Pancreas (tissue), 10 donors: ENCODE measurements around the gene DSCAML1. TPM values are rescaled to one million over a fixed set of nuclear protein-coding genes. Genes with fewer than 3 reads are reported as not detected.

ENCODE experiments used
- ATAC-seq, 4 donors: fragments of 200-7000 bp; cut with Tn5 transposase; one replicate each; pipeline versions ENCODE4 v1.8.0 to v1.9.1; 2020; ENCODE audit warnings: mild to moderate bottlenecking in 4 of 4, moderate library complexity in 4 of 4
- DNase-seq, 6 donors: peaks; one replicate each; pipeline ENCODE4 v3.0.0-alpha.2; 2020
- FAIRE-seq: peaks from 2 replicates; lab custom pipeline; 2012; peaks lifted over from hg19 to GRCh38; lab: Jason Lieb, UNC
- H3K27ac ChIP-seq, 4 donors: fragments of 200-600 bp; sonication (generic); 1 replicate in 3 of 4; 2 replicates in 1 of 4; pipeline versions ENCODE4 v1.5.0 to v1.8.0; 2020
- H3K27me3 ChIP-seq, 4 donors: fragments of 200-600 bp; one replicate each; pipeline ENCODE4 v1.8.0; 2021
- H3K36me3 ChIP-seq, 3 donors: fragments of 200-600 bp; sonication (generic) in 1 of 3; one replicate each; pipeline versions ENCODE4 v1.5.0 to v1.8.0; 2020 to 2021
- H3K4me1 ChIP-seq, 3 donors: fragments of 200-600 bp; one replicate each; pipeline ENCODE4 v1.8.0; 2021
- H3K4me3 ChIP-seq, 4 donors: fragments of 200-600 bp; sonication (generic) in 2 of 4; one replicate each; pipeline versions ENCODE4 v1.5.0 to v1.8.0; 2020 to 2021
- H3K9me3 ChIP-seq, 4 donors: fragments of 200-600 bp; one replicate each; pipeline ENCODE4 v1.8.0; 2021
- WGBS, 2 donors: extraction: QIAGEN DNeasy Blood & Tissue Kit; methylation state at CpG; one replicate each; pipeline ENCODE4 v1.1.7; 2013; 5-methylcytosine and 5-hydroxymethylcytosine counted together
- intact Hi-C, 3 donors: fragments of 100-400 bp; cut with DNase I; formaldehyde crosslinking; loops; one replicate each; pipeline versions ENCODE4 v1.11.1 to v1.14.2; 2022
- polyA plus RNA-seq, 2 donors: library from polyadenylated mRNA; stranded (reverse); fragments of 200-250 nt; gene quantifications; one replicate each; pipeline ENCODE4 v1.2.3, GENCODE V29; 2013
- total RNA-seq, 6 donors: library from RNA; stranded (reverse); fragmentation: NEBNext Ultra II Directional in 4 of 6; extraction: Animal tissue kit (Norgen Biotek cat#: 25700) in 4 of 6; gene quantifications; one replicate each; pipeline versions ENCODE4 v1.2.1 to v1.2.4, GENCODE V29; 2021 to 2023
- TF ChIP-seq, protein P1 (sequence below), 4 donors: fragments of 200-600 bp; sonication (generic) in 3 of 4; IDR thresholded peaks; one replicate each; pipeline versions ENCODE4 v1.5.0 to v1.8.0; 2021; ENCODE audit warnings: antibody characterized with exemption in 4 of 4
- donor health status: healthy with polysubstance abuse.
- donor health status: DM: no; HTN: no; CAD: no; lungs with moderate emphysema.
- donor health status: DM: no; HTN: no; CAD: no.
- donor health status: control.
- donor health status: control.
- donor health status: Bipolar disorder and iron deficiency.
- donor health status: DM: yes; HTN: yes; CAD: no.
- donor health status: DM: no; HTN: no; CAD: no.
- donor health status: DM: no; HTN: no; CAD: no.
- donor health status: DM: yes; HTN: yes; CAD: no.

Gene DSCAML1
- total and polyA plus RNA-seq, 8 donors, result 0.69 to 2.7 (median 1.8) TPM

DNA sequence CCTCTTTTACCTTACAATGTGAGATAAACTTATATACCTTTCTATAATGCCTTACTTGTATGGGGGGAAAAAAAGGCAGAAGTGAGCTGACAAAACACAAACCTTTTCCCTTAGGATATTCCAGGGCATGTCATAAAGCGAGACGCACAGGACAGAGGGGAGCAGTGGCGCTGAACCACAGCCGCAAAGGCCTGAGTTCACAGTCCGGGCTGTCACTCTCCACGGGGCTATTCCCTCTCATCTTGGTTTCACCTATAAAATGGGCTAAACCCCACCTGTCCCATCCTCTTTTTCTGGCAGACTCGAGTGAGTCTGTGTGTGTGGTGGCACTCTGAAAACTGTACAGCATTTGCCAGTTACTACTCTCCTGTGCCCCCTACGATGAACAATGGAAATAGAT is 41.9 kb upstream of the DSCAML1 start:
- TF ChIP-seq, protein P1, sequence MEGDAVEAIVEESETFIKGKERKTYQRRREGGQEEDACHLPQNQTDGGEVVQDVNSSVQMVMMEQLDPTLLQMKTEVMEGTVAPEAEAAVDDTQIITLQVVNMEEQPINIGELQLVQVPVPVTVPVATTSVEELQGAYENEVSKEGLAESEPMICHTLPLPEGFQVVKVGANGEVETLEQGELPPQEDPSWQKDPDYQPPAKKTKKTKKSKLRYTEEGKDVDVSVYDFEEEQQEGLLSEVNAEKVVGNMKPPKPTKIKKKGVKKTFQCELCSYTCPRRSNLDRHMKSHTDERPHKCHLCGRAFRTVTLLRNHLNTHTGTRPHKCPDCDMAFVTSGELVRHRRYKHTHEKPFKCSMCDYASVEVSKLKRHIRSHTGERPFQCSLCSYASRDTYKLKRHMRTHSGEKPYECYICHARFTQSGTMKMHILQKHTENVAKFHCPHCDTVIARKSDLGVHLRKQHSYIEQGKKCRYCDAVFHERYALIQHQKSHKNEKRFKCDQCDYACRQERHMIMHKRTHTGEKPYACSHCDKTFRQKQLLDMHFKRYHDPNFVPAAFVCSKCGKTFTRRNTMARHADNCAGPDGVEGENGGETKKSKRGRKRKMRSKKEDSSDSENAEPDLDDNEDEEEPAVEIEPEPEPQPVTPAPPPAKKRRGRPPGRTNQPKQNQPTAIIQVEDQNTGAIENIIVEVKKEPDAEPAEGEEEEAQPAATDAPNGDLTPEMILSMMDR (IDR thresholded peaks at IDR 0.05), result no peak
- Histone ChIP-seq H3K4me3 (no peak overlapping the region), H3K9me3 (no peaks in the 10 kb centered on the region), H3K36me3 (no peaks in the 10 kb centered on the region), H3K27me3 (no peaks in the 10 kb centered on the region), H3K4me1 (peaks cover 2 to 5% (median 5%) of the 10 kb centered on the region in 3 donors), H3K27ac (no peak overlapping the region)
- intact Hi-C loops, result loop anchor here in 1 of 3 donors (5.0 kb wide), 1 partner anchor 103 kb away; no protein-coding TSS in a partner anchor
- DNase-seq (peak in 1 of 6 donors; percentile 12), ATAC-seq (no peak), FAIRE-seq (no peak)
- 71% methylated on average over 8 of the region's 8 CpGs for WGBS, 2 donors

- 70 to 77% methylated on average over 8 of the region's 8 CpGs for WGBS, 2 donors
- no peak for FAIRE-seq
- peak in 2 of 6 donors; percentile 15 to 29 for DNase-seq
- Histone ChIP-seq H3K4me1 (peaks cover 6 to 10% (median 7%) of the 10 kb centered on the region in 3 donors), H3K9me3 (no peaks in the 10 kb centered on the region), H3K27me3 (no peaks in the 10 kb centered on the region), H3K36me3 (no peaks in the 10 kb centered on the region), H3K4me3 (no peak overlapping the region), H3K27ac (no peak overlapping the region)
- ATAC-seq, result no peak
- intact Hi-C loops, result loop anchor here in 1 of 3 donors (5.0 kb wide), 1 partner anchor 105 kb away; no protein-coding TSS in a partner anchor
- TF ChIP-seq, protein P1 (IDR thresholded peaks at IDR 0.05), result no peak
Observed at GRCh38 chr11:117837791-117838190, 40.8 kb upstream of the DSCAML1 start.

DNA sequence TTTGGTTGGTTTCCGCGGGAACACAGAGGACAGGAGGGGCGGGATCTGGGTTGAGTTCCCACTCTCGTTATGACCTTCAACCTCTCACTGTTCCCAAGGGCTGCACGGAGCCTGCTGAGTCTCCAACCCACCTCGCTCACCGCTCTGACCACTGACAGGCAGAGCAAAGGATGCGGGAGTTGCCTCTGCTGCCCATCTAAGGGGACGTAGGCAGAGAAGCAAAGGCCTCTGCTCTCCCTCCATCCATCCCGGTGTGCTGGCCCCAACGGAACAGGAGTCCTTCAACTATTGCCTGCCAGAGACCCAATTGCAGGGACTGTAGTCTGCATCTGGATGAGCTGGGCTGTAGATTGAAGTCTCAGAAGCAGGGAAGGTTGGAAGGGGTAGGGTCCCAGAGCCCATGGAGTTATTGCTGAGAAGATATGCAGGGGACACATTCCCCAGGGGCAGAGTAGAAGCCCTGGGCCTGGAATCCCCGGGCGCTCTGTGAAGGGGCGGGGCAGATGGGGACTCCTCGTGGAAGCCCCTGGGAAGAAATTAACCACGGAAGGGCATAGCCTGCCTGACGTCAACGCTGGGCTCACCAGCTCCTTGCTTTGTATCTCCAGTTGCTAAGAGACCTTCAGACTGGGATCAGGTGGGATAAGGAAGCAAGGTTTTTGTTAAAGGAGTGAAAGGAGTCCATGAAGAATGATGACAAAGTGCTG is 40.2 kb upstream of the DSCAML1 start:
- H3K4me1 ChIP-seq, result peaks cover 6 to 16% (median 12%) of the 10 kb centered on the region in 3 donors
- TF ChIP-seq, protein P1 (IDR thresholded peaks at IDR 0.05), result no peak
- no peaks in the 10 kb centered on the region for H3K9me3 ChIP-seq
- H3K27me3 ChIP-seq, result no peaks in the 10 kb centered on the region
- intact Hi-C loops, result loop anchor here in 1 of 3 donors (5.0 kb wide), 1 partner anchor 105 kb away; no protein-coding TSS in a partner anchor
- H3K36me3 ChIP-seq, result no peaks in the 10 kb centered on the region
- H3K4me3 ChIP-seq, result no peak overlapping the region
- DNase-seq (peak in 2 of 6 donors; percentile 17 to 44), ATAC-seq (no peak), FAIRE-seq (no peak)
- 67 to 69% methylated on average over 18 of the region's 18 CpGs for WGBS, 2 donors
- H3K27ac ChIP-seq, result no peak overlapping the region

GRCh38 chr11:117836077-117836960 is 39.3 kb upstream of the DSCAML1 start:
- Histone ChIP-seq H3K4me1 (peaks cover 6 to 18% (median 12%) of the 10 kb centered on the region in 3 donors), H3K36me3 (no peaks in the 10 kb centered on the region), H3K27me3 (no peaks in the 10 kb centered on the region), H3K4me3 (no peak overlapping the region), H3K27ac (peak overlapping the region in 2 of 4 donors; percentile 8 to 22), H3K9me3 (no peaks in the 10 kb centered on the region)
- DNase-seq (peak in 2 of 6 donors; percentile 16 to 23), ATAC-seq (no peak), FAIRE-seq (no peak)
- intact Hi-C loops, result loop anchor here in 1 of 3 donors (5.0 kb wide), 1 partner anchor 106 kb away; no protein-coding TSS in a partner anchor
- WGBS, 2 donors, result 82 to 85% methylated on average over 14 of the region's 14 CpGs
- TF ChIP-seq, protein P1 (IDR thresholded peaks at IDR 0.05), result no peak
